HepG2 (cell line): ENCODE measurements around the gene SIRT7. TPM values are rescaled to one million over a fixed set of nuclear protein-coding genes. Genes with fewer than 3 reads are reported as not detected.

Experiments
- BORCS8-MEF2B ChIP-seq: sonication (generic); formaldehyde crosslinking; IDR thresholded peaks from 2 replicates; pipeline ENCODE4 v1.8.0; 2022; ENCODE audit warnings: mild to moderate bottlenecking, missing genetic modification reagents
- GZF1 ChIP-seq: sonication (generic); formaldehyde crosslinking; IDR thresholded peaks from 2 replicates; pipeline ENCODE4 v1.5.1; 2020; ENCODE audit warnings: mild to moderate bottlenecking, missing genetic modification reagents
- HMGA1 ChIP-seq: sonication (generic); formaldehyde crosslinking; conservative IDR thresholded peaks from 2 replicates; pipeline ENCODE4 v1.4.0; 2020; ENCODE audit warnings: missing genetic modification reagents
- MAFG ChIP-seq: sonication (generic); formaldehyde crosslinking; IDR thresholded peaks from 2 replicates; pipeline ENCODE4 v1.5.1; 2020; ENCODE audit warnings: mild to moderate bottlenecking, missing genetic modification reagents
- RFX3 ChIP-seq: IDR thresholded peaks from 2 replicates; pipeline ENCODE4 v1.6.1; 2016; ENCODE audit warnings: missing biosample characterization, missing genetic modification reagents
- SIN3A ChIP-seq: IDR thresholded peaks from 2 replicates; pipeline ENCODE4 v1.6.1; 2011; ENCODE audit warnings: low read depth, mild to moderate bottlenecking, control low read depth, low read length, borderline replicate concordance
- ZC3H4 ChIP-seq: sonication (generic); formaldehyde crosslinking; IDR thresholded peaks from 2 replicates; pipeline ENCODE4 v1.4.0; 2020; ENCODE audit warnings: missing genetic modification reagents, borderline replicate concordance
- ZIK1 ChIP-seq: sonication (generic); formaldehyde crosslinking; IDR thresholded peaks from 2 replicates; pipeline ENCODE4 v1.5.0; 2020; ENCODE audit warnings: mild to moderate bottlenecking, low read depth, missing genetic modification reagents, borderline replicate concordance
- ZMYM2 ChIP-seq: sonication (generic); formaldehyde crosslinking; IDR thresholded peaks from 2 replicates; pipeline ENCODE4 v1.8.0; 2022; ENCODE audit warnings: mild to moderate bottlenecking, missing genetic modification reagents
- ZNF292 ChIP-seq: sonication (generic); formaldehyde crosslinking; IDR thresholded peaks from 2 replicates; pipeline ENCODE4 v1.8.1; 2022; ENCODE audit warnings: mild to moderate bottlenecking, low read depth, missing genetic modification reagents, borderline replicate concordance
- ZNF501 ChIP-seq: sonication (generic); formaldehyde crosslinking; IDR thresholded peaks from 2 replicates; pipeline ENCODE4 v1.5.1; 2020; ENCODE audit warnings: mild to moderate bottlenecking, moderate library complexity, missing genetic modification reagents
- polyA plus RNA-seq, 8 experiments: library from polyadenylated mRNA; depleted of rRNA in 3 of 8; stranded (reverse) in 7 of 8; unstranded in 1 of 8; fragments of >200 nt; fragmentation: Illumina TruSeq in 4 of 8; extraction: Trizol in 4 of 8; gene quantifications; 2 replicates each; pipeline versions ENCODE4 v1.2.1 to v1.2.3, GENCODE V29; 2011 to 2016; ENCODE audit warnings: low read depth in 4 of 8, missing spikeins in 1 of 8, mixed read lengths in 1 of 8; ENCODE audit not compliant: insufficient read depth in 1 of 8
- total RNA-seq, 5 experiments: library from RNA; depleted of rRNA; stranded (reverse); fragments of >200 nt; fragmentation: Illumina TruSeq; extraction: Trizol; gene quantifications; 2 replicates each; pipeline ENCODE4 v1.2.3, GENCODE V29; 2016; ENCODE audit warnings: low read depth in 1 of 5
- TF ChIP-seq, protein P1 (sequence below): sonication (generic); formaldehyde crosslinking; IDR thresholded peaks from 2 replicates; pipeline ENCODE4 v1.4.0; 2020; ENCODE audit warnings: missing genetic modification reagents
- TF ChIP-seq, protein P2 (sequence below): sonication (generic); formaldehyde crosslinking; IDR thresholded peaks from 2 replicates; pipeline ENCODE4 v1.8.0; 2022; ENCODE audit warnings: mild to moderate bottlenecking, missing genetic modification reagents, borderline replicate concordance
- TF ChIP-seq, protein P3 (sequence below): sonication (generic); formaldehyde crosslinking; IDR thresholded peaks from 2 replicates; pipeline ENCODE4 v1.5.0; 2020; ENCODE audit warnings: mild to moderate bottlenecking, missing genetic modification reagents, borderline replicate concordance
- TF ChIP-seq, protein P4 (sequence below): sonication (generic); formaldehyde crosslinking; IDR thresholded peaks from 2 replicates; pipeline ENCODE4 v1.5.1; 2020; ENCODE audit warnings: mild to moderate bottlenecking, missing genetic modification reagents, moderate library complexity

The SIRT7 gene
- total and polyA plus RNA-seq, 2 of the 13 experiments (the other 11 are each of a cell fraction or from before 2014, with no cell fraction given) = 8.3 to 24.8 TPM

DNA sequence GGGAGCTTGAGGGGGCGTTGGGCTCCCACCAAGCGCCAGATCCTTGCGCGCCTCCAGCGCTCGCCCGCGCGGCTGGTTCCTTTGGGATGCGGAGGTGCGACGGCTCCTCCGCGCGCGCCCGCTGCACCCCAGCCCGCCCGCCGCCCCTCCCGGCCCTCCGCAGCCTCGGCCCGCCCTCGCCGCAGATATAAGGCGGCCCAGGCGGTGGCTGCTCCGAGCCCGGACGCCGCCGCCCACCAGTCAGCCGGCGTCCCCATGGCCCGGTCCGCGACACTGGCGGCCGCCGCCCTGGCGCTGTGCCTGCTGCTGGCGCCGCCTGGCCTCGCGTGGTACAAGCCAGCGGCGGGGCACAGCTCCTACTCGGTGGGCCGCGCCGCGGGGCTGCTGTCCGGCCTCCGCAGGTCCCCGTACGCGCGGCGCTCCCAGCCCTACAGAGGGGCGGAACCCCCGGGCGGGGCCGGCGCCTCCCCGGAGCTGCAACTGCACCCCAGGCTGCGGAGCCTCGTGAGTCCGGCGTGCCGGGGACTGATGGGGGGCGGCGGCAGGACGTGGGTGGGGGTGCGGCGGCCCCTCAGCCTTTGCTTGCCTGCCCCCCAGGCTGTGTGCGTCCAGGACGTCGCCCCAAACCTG, 15.8 kb downstream of the SIRT7 start, which contains the start of gene NPB (continued):
- TF ChIP-seq ZNF501 (CRISPR knock-in tag) (no peak), ZNF292 (CRISPR knock-in tag) (no peak), BORCS8-MEF2B (no peak), SIN3A (0 out of 2 replicates have a peak, but pooled peaks have one; percentile 40), GZF1 (CRISPR knock-in tag) (0 out of 2 replicates have a peak, but pooled peaks have one; percentile 10), ZMYM2 (CRISPR knock-in tag) (no peak), ZC3H4 (no peak), MAFG (CRISPR knock-in tag) (no peak), ZIK1 (CRISPR knock-in tag) (0 out of 2 replicates have a peak, but pooled peaks have one; percentile 37), RFX3 (CRISPR knock-in tag) (no peak), HMGA1 (CRISPR knock-in tag) (no peak)
- TF ChIP-seq, protein P1, sequence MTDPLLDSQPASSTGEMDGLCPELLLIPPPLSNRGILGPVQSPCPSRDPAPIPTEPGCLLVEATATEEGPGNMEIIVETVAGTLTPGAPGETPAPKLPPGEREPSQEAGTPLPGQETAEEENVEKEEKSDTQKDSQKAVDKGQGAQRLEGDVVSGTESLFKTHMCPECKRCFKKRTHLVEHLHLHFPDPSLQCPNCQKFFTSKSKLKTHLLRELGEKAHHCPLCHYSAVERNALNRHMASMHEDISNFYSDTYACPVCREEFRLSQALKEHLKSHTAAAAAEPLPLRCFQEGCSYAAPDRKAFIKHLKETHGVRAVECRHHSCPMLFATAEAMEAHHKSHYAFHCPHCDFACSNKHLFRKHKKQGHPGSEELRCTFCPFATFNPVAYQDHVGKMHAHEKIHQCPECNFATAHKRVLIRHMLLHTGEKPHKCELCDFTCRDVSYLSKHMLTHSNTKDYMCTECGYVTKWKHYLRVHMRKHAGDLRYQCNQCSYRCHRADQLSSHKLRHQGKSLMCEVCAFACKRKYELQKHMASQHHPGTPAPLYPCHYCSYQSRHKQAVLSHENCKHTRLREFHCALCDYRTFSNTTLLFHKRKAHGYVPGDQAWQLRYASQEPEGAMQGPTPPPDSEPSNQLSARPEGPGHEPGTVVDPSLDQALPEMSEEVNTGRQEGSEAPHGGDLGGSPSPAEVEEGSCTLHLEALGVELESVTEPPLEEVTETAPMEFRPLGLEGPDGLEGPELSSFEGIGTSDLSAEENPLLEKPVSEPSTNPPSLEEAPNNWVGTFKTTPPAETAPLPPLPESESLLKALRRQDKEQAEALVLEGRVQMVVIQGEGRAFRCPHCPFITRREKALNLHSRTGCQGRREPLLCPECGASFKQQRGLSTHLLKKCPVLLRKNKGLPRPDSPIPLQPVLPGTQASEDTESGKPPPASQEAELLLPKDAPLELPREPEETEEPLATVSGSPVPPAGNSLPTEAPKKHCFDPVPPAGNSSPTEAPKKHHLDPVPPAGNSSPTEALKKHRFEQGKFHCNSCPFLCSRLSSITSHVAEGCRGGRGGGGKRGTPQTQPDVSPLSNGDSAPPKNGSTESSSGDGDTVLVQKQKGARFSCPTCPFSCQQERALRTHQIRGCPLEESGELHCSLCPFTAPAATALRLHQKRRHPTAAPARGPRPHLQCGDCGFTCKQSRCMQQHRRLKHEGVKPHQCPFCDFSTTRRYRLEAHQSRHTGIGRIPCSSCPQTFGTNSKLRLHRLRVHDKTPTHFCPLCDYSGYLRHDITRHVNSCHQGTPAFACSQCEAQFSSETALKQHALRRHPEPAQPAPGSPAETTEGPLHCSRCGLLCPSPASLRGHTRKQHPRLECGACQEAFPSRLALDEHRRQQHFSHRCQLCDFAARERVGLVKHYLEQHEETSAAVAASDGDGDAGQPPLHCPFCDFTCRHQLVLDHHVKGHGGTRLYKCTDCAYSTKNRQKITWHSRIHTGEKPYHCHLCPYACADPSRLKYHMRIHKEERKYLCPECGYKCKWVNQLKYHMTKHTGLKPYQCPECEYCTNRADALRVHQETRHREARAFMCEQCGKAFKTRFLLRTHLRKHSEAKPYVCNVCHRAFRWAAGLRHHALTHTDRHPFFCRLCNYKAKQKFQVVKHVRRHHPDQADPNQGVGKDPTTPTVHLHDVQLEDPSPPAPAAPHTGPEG (CRISPR knock-in tag) = 0 out of 2 replicates have a peak, but pooled peaks have one; percentile 19
- TF ChIP-seq, protein P2, sequence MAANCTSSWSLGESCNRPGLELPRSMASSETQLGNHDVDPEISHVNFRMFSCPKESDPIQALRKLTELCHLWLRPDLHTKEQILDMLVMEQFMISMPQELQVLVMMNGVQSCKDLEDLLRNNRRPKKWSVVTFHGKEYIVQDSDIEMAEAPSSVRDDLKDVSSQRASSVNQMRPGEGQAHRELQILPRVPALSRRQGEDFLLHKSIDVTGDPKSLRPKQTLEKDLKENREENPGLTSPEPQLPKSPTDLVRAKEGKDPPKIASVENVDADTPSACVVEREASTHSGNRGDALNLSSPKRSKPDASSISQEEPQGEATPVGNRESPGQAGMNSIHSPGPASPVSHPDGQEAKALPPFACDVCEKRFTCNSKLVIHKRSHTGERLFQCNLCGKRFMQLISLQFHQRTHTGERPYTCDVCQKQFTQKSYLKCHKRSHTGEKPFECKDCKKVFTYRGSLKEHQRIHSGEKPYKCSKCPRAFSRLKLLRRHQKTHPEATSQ (CRISPR knock-in tag) = peak; percentile 52; the same call in 1 of the 2 replicates
- TF ChIP-seq, protein P3, sequence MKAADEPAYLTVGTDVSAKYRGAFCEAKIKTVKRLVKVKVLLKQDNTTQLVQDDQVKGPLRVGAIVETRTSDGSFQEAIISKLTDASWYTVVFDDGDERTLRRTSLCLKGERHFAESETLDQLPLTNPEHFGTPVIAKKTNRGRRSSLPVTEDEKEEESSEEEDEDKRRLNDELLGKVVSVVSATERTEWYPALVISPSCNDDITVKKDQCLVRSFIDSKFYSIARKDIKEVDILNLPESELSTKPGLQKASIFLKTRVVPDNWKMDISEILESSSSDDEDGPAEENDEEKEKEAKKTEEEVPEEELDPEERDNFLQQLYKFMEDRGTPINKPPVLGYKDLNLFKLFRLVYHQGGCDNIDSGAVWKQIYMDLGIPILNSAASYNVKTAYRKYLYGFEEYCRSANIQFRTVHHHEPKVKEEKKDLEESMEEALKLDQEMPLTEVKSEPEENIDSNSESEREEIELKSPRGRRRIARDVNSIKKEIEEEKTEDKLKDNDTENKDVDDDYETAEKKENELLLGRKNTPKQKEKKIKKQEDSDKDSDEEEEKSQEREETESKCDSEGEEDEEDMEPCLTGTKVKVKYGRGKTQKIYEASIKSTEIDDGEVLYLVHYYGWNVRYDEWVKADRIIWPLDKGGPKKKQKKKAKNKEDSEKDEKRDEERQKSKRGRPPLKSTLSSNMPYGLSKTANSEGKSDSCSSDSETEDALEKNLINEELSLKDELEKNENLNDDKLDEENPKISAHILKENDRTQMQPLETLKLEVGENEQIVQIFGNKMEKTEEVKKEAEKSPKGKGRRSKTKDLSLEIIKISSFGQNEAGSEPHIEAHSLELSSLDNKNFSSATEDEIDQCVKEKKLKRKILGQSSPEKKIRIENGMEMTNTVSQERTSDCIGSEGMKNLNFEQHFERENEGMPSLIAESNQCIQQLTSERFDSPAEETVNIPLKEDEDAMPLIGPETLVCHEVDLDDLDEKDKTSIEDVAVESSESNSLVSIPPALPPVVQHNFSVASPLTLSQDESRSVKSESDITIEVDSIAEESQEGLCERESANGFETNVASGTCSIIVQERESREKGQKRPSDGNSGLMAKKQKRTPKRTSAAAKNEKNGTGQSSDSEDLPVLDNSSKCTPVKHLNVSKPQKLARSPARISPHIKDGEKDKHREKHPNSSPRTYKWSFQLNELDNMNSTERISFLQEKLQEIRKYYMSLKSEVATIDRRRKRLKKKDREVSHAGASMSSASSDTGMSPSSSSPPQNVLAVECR (CRISPR knock-in tag) = peak; percentile 13; the same call in 1 of the 2 replicates
- TF ChIP-seq, protein P4, sequence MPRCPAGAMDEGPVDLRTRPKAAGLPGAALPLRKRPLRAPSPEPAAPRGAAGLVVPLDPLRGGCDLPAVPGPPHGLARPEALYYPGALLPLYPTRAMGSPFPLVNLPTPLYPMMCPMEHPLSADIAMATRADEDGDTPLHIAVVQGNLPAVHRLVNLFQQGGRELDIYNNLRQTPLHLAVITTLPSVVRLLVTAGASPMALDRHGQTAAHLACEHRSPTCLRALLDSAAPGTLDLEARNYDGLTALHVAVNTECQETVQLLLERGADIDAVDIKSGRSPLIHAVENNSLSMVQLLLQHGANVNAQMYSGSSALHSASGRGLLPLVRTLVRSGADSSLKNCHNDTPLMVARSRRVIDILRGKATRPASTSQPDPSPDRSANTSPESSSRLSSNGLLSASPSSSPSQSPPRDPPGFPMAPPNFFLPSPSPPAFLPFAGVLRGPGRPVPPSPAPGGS (CRISPR knock-in tag) = no peak
